HG03565 (cell line): ENCODE results near the gene HIC1.
A peak's percentile ranks its signal among the peaks of the same experiment; 100 is the strongest.

ENCODE experiments used
- ATAC-seq: cut with Tn5 transposase; IDR thresholded peaks from one replicate; pipeline ENCODE4 v1.9.1; 2021; ENCODE audit warnings: mild to moderate bottlenecking, moderate library complexity; ENCODE audit not compliant: unreplicated experiment

Gene HIC1

GRCh38 chr17:2059547-2060384 is 4.9 kb downstream of the HIC1 start:
- no peak for ATAC-seq

GRCh38 chr17:2060385-2060658 is 5.4 kb downstream of the HIC1 start:
- ATAC-seq: no peak

- ATAC-seq: no peak
These were observed 6.0 kb downstream of the HIC1 start for GRCh38 chr17:2060681-2061440.

DNA sequence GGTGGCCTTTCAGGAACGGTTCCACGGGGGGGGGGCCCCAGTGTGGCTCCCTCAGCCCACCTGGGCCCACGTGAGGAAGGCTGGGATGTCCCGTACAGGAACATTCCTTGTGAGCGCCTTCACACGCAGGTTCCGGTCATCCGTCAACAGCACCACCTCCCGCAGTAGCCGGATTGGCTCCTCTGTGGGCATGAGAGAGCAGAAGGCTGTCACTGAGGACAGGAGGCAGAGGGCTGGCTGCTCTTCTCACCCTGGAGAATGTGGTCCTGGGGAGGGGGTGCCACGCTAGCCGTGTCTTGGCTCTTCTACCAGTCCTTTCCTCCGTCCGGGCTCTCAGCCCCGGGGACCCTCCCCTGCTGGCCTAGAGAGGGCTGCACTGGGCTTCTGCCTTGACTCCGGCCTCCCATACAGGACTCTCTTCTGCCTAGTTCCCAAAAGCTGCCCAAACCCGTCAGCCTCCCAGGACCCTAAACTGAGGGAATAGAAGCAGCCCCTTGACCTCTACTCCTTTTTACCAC is 6.6 kb downstream of the HIC1 start:
- no peak for ATAC-seq

DNA sequence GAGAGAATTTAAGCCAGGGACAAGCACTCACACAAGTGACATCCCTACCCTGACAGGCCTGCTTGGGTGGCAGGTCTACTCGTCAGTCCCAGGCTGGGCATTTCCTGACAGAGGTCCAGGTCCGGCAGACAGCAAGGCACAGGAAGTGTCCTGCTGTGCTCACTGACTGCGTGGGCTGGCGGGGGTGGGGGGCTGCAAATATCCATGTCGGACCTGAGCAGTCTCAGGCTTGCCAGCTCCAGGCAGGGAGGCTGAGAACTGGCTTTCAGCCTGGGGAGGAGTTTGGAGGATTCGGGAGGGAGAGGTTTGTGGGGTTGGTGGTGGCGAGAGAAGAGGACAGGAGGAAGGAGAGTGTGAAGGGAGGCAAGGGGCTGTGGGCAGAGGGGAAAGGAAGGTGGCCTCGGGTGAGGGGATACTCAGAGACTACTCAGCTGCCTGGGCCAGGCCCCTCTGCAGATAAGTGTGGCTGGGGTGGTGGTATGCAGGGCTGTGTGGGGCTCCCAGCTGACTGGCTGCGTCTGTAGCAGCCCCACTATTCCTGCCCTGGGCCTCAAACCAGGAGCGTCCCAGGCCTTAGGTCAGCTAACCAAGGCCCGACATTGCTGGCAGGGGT is 7.8 kb downstream of the HIC1 start:
- no peak for ATAC-seq

- ATAC-seq: no peak
These were observed 8.6 kb downstream of the HIC1 start for GRCh38 chr17:2063261-2064146.

DNA sequence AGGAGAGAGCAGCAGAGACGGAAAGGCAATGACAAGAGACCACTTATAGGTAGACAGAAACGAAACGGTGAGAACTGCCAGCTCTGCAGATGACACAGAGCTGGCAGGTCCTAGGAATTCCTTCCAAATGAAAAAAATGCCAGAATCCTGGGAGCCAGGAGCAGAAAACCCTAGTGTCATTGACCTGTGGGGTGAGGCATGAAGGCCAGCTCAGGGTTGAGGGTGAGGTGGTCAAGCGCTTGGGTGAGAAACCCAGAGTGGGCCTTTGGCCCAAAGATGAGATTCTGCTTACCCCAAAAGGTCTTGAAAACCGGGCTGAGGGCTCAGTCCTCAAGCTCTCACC is 9.2 kb downstream of the HIC1 start:
- ATAC-seq: no peak

GRCh38 chr17:2064520-2064971 is 9.6 kb downstream of the HIC1 start:
- no peak for ATAC-seq

DNA sequence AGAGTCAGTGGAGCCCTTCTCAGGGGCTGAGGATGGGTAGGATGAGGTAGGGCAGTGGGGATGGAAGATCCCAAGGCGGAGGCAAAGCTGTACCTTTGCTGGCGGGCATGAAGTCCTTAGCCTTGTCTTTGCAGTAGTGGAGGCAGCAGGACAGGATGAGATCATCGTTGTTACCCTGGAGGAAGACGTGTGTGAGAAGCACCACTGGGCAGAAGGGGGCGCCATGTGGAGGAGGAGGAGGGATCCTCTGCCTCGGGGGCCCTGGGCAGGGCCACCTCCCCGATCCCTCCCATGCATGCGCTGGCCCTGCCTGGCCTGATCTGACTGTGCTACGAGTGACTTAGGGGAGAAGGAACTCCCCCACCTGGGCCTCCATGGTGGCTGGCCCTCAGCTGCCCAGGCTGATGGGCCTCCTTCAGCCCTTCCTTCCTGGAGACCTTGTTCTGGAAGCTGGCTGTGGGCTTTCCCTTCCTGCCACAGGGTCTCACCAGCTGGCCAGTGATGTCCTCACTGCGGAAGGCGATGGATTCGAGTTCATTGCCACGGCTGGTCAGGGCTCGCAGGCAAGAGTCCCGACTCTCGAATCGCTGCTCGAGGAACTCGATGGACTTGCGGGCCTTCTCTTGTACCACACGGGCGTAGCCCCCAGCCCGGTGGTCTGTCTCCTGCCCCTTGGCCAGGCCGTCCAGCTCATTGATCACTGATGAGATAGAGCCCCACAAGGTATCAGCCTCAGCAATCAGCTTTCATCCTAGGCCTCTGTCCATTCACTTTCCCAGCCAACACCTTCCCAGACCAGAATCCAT is 10.3 kb downstream of the HIC1 start:
- no peak for ATAC-seq

- ATAC-seq: no peak
These were observed 11.1 kb downstream of the HIC1 start for GRCh38 chr17:2065949-2066400.

DNA sequence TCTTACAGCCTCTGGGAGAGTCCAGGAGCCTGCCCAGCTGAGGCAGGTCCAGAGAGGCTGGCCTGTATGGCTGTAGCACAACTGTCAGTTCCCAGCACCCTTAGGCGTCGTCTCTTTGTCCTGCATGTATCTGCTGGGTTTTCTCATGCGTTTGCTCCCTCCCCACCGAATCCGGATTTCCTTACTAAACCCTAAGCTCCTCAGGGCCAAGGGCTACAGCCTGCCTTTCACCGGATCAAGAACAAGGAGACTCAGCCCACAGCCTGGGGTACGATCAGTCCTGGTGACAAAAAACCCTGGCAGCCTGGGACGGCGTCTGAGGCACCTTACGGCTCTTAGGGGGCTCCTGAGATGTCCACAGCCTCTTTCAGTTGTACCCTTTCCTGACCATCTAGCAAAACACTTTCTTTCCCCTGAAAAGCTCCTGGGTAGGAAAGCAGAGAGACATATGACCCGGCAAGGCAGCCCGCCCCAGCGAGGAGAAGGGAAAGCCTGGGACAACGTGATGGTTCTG is 12.2 kb downstream of the HIC1 start:
- ATAC-seq: no peak

DNA sequence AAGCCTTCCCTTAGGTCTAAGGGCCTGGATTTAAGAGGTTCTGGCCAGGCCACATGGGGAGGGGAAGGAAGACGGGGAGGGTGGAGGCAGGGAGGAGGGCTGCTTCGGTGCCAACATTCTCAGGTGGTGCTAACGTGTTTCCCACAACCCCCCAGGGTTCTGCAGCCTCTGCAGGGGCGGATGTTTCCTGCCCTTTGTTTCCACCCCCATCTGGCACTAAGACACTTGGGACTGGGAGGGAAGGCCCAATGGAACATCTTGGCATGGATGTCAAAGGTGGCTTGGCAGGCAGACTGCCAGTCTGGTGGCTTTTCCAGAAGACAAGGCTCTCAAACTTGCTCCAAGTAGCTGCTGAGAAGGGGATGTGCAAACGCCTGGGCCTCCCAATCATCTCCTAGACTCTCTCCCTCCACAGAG is 12.7 kb downstream of the HIC1 start:
- ATAC-seq: no peak

GRCh38 chr17:2068031-2068518 is 13.2 kb downstream of the HIC1 start:
- ATAC-seq: no peak

DNA sequence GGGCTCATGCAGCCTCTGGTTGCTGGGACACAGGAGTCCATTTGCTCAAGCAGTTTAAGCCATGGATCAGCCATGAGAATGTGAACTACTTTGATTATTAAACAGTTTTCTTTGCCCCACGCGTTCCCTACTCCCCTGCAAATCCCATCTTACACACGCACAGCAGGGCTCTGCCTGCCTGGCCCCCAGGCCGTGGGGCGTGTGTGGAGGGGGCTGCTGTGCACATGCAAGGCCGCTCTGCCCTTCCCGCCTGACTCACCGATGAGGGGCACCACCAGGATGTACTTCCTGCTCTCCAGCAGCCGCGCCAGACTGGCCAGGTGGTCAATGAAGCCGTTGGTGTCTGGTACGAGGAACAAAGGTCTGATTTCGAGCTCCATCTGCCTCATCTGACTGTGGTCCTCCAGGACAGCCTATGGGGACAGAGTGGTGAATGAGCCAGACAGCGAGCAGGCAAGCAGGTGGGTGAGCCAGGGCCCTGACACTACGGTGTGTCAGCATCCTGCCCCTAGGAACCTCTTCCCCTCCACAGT is 13.7 kb downstream of the HIC1 start:
- no peak for ATAC-seq

DNA sequence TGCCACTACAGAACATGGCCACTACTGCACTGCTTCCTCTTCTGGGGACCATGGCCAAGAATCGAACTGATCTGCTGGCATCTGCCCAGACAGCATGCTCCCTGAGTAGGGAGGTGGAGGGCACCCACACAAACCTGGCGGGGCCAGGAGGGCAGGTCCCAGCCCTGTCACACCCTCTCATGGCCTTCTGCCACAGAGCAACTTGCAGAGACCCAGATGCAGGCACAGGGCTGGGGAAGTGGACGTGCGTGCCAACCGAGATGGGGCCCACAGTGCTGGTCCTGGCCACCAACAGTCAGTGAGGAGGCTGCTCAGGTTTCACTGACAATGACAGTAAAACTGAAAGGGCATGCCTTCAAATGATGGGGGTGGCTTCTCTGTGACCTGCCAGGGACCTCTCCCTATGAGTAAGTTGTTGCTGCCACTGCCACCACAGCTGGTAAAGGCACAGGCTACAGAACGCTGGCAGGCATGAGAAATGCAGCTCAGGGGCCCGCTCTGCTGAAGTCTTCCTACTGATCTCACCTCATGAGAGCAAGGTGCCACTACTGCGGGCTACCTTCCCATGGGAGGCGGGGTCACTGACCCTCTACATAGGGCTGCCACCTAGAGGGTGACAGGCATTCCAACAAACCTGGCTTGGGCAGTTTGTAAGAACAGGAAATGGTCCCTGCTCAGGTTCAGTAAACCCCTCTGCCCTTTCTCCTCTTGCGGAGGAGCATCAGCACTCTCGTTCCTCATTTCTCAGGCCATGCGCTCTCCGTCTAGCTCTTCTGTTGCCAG is 15.5 kb downstream of the HIC1 start:
- peak; percentile 62 for ATAC-seq

- no peak for ATAC-seq
These were observed 16.1 kb downstream of the HIC1 start for GRCh38 chr17:2071024-2071385.

GRCh38 chr17:2071455-2072281 is 16.8 kb downstream of the HIC1 start:
- no peak for ATAC-seq

GRCh38 chr17:2074919-2075318 is 20.0 kb downstream of the HIC1 start:
- ATAC-seq: no peak
